Neural progenitor cell (in vitro differentiated cells): ENCODE measurements around the gene EML2.
"Not testable (repeated sequence)": the region's sequence is repeated elsewhere in the genome, so short reads cannot be mapped to it uniquely, and the experiment has no call there.

Source experiments
- EZH2 ChIP-seq: fragments of 200-600 bp; sonication (generic); IDR thresholded peaks from 2 replicates; pipeline ENCODE4 v1.6.1; 2017; ENCODE audit warnings: antibody characterized with exemption, mild to moderate bottlenecking, moderate library complexity
- TF ChIP-seq, protein P1 (sequence below): fragments of 200-600 bp; sonication (generic); IDR thresholded peaks from 2 replicates; pipeline ENCODE4 v1.5.1; 2017; ENCODE audit warnings: antibody characterized with exemption, mild to moderate bottlenecking

- TF ChIP-seq, protein P1, sequence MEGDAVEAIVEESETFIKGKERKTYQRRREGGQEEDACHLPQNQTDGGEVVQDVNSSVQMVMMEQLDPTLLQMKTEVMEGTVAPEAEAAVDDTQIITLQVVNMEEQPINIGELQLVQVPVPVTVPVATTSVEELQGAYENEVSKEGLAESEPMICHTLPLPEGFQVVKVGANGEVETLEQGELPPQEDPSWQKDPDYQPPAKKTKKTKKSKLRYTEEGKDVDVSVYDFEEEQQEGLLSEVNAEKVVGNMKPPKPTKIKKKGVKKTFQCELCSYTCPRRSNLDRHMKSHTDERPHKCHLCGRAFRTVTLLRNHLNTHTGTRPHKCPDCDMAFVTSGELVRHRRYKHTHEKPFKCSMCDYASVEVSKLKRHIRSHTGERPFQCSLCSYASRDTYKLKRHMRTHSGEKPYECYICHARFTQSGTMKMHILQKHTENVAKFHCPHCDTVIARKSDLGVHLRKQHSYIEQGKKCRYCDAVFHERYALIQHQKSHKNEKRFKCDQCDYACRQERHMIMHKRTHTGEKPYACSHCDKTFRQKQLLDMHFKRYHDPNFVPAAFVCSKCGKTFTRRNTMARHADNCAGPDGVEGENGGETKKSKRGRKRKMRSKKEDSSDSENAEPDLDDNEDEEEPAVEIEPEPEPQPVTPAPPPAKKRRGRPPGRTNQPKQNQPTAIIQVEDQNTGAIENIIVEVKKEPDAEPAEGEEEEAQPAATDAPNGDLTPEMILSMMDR: not testable (repeated sequence)
- not testable (repeated sequence) for TF ChIP-seq EZH2
These were observed 45.8 kb upstream of the EML2 start for GRCh38 chr19:45685045-45685444.
